HEK293 (cell line): Measurements from ENCODE around the gene PSEN2.

Experiments used
- GLIS2 ChIP-seq: fragments of 450-650 bp; formaldehyde crosslinking; IDR thresholded peaks from 2 replicates; pipeline ENCODE4 v1.5.1; 2016; ENCODE audit warnings: missing biosample characterization, missing genetic modification characterization
- MYNN ChIP-seq: fragments of 450-650 bp; formaldehyde crosslinking; IDR thresholded peaks from 2 replicates; pipeline ENCODE4 v1.5.1; 2016; ENCODE audit warnings: missing biosample characterization, missing genetic modification characterization, borderline replicate concordance
- TRIM28 ChIP-seq: IDR thresholded peaks from 2 replicates; pipeline ENCODE4 v1.6.1; 2011; ENCODE audit warnings: low read length, control low read depth, borderline replicate concordance
- ZNF248 ChIP-seq: fragments of 450-650 bp; formaldehyde crosslinking; IDR thresholded peaks from 2 replicates; pipeline ENCODE4 v1.5.1; 2017; ENCODE audit warnings: missing biosample characterization, missing genetic modification characterization
- ZNF626 ChIP-seq: fragments of 450-650 bp; sonication (Bioruptor Pico); formaldehyde crosslinking; IDR thresholded peaks from 2 replicates; pipeline ENCODE4 v1.5.1; 2018; ENCODE audit warnings: missing biosample characterization, missing genetic modification characterization, inconsistent platforms
- ZSCAN30 ChIP-seq: fragments of 450-650 bp; IDR thresholded peaks from 2 replicates; pipeline ENCODE4 v1.5.1; 2018; ENCODE audit warnings: missing biosample characterization, mild to moderate bottlenecking, missing genetic modification characterization, moderate library complexity
- TF ChIP-seq, protein P1 (sequence below): fragments of 450-650 bp; formaldehyde crosslinking; IDR thresholded peaks from 2 replicates; pipeline ENCODE4 v1.5.1; 2016; ENCODE audit warnings: missing biosample characterization, missing genetic modification characterization
- TF ChIP-seq, protein P2 (sequence below): fragments of 450-650 bp; formaldehyde crosslinking; IDR thresholded peaks from 2 replicates; pipeline ENCODE4 v1.5.1; 2016; ENCODE audit warnings: missing biosample characterization, missing genetic modification characterization

DNA sequence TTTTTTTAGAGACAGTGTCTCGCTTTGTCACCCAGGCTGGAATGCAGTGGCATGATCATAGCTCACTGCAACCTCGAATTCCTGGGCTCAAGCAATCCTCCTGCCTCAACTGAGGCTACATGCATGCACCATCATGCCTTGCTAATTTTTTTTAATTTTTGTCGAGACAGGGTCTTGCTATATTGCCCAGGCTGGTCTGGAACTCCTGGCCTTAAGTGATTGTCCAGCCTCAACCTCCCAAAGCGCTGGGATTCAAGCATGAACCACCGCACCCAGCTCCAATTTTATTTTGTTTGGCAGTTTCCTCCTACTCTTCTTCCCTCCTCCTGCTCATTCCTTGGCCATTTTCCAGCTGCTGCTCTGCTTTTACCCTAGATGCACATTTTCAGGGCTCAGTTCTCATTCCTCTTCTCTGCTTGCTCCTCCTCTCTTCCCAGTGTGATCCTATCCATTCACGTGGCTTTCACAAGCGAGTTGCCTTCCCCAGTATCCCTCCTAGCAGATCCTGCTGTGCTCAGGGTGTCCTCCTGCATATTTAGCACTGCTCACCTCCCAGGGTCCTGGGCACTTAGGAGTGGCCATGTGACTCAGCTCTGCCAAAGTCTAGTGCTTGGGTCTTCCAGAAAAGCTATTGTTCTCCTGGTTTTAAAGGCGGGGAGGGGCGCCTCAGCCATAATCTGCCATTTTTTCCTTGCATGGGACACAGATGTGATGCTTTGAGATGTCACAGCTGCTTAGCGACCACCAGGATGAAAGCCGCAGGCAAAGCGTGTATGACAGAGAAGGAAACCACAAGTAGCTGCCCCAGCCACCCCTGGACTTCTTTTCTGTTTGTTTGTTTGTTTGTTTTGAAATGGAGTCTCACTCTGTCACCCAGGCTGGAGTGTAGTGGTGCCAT, 33.7 kb downstream of the PSEN2 start:
- TF ChIP-seq, protein P1, sequence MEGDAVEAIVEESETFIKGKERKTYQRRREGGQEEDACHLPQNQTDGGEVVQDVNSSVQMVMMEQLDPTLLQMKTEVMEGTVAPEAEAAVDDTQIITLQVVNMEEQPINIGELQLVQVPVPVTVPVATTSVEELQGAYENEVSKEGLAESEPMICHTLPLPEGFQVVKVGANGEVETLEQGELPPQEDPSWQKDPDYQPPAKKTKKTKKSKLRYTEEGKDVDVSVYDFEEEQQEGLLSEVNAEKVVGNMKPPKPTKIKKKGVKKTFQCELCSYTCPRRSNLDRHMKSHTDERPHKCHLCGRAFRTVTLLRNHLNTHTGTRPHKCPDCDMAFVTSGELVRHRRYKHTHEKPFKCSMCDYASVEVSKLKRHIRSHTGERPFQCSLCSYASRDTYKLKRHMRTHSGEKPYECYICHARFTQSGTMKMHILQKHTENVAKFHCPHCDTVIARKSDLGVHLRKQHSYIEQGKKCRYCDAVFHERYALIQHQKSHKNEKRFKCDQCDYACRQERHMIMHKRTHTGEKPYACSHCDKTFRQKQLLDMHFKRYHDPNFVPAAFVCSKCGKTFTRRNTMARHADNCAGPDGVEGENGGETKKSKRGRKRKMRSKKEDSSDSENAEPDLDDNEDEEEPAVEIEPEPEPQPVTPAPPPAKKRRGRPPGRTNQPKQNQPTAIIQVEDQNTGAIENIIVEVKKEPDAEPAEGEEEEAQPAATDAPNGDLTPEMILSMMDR (tag by site-specific recombination) = no peak
- TF ChIP-seq TRIM28 = no peak
- TF ChIP-seq, protein P2, sequence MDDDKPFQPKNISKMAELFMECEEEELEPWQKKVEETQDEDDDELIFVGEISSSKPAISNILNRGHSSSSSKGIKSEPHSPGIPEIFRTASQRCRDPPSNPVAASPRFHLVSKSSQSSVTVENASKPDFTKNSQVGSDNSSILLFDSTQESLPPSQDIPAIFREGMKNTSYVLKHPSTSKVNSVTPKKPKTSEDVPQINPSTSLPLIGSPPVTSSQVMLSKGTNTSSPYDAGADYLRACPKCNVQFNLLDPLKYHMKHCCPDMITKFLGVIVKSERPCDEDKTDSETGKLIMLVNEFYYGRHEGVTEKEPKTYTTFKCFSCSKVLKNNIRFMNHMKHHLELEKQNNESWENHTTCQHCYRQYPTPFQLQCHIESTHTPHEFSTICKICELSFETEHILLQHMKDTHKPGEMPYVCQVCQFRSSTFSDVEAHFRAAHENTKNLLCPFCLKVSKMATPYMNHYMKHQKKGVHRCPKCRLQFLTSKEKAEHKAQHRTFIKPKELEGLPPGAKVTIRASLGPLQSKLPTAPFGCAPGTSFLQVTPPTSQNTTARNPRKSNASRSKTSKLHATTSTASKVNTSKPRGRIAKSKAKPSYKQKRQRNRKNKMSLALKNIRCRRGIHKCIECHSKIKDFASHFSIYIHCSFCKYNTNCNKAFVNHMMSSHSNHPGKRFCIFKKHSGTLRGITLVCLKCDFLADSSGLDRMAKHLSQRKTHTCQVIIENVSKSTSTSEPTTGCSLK (tag by site-specific recombination) = no peak
- TF ChIP-seq ZNF248 = no peak
- TF ChIP-seq GLIS2 (tag by site-specific recombination) = no peak
- TF ChIP-seq ZNF626 (tag by site-specific recombination) = no peak
- no peak for TF ChIP-seq ZSCAN30
- no peak for TF ChIP-seq MYNN (tag by site-specific recombination)
